HL-60 (cell line): ENCODE measurements around the gene ACTN4.

Source experiments
- DNase-seq, 2 experiments: peaks; one replicate each; pipeline ENCODE4 v3.0.0-alpha.2; 2010 to 2020; ENCODE audit warnings: low read depth in 1 of 2, low spot score in 1 of 2
- H3K27ac ChIP-seq: fragments of 250-450 bp; sonication (Bioruptor Pico); replicated peaks from 2 replicates; pipeline ENCODE4 v1.5.1; 2020; ENCODE audit warnings: mild to moderate bottlenecking, moderate library complexity
- H3K27me3 ChIP-seq: fragments of 250-450 bp; sonication (Bioruptor Pico); 2 replicates; pipeline ENCODE4 v1.5.1; 2021; ENCODE audit warnings: mild to moderate bottlenecking, moderate library complexity; ENCODE audit not compliant: insufficient read depth, poor library complexity, severe bottlenecking
- H3K4me3 ChIP-seq: replicated peaks from 2 replicates; pipeline ENCODE4 v1.5.1; 2011; ENCODE audit warnings: mild to moderate bottlenecking, control low read depth, low read length; ENCODE audit not compliant: insufficient read depth
- CTCF ChIP-seq: IDR thresholded peaks from one replicate; pipeline ENCODE4 v1.5.1; 2011; ENCODE audit warnings: low read length, control low read depth, inconsistent platforms; ENCODE audit not compliant: insufficient read depth
- GABPA ChIP-seq: IDR thresholded peaks from 2 replicates; pipeline ENCODE4 v1.6.1; 2012; ENCODE audit warnings: low read depth
- POLR2AphosphoS5 ChIP-seq: IDR thresholded peaks from 2 replicates; pipeline ENCODE4 v1.6.1; 2012; ENCODE audit warnings: low read depth
- REST ChIP-seq: IDR thresholded peaks from 2 replicates; pipeline ENCODE4 v1.6.1; 2012; ENCODE audit warnings: low read depth; ENCODE audit not compliant: insufficient replicate concordance
- SPI1 ChIP-seq: IDR thresholded peaks from 2 replicates; pipeline ENCODE4 v1.6.1; 2012; ENCODE audit warnings: low read depth, mild to moderate bottlenecking, borderline replicate concordance

ACTN4 gene

GRCh38 chr19:38639679-38640078 is 7.8 kb upstream of the ACTN4 start:
- DNase-seq, result no peak
- Histone ChIP-seq H3K27me3 (no peaks in the 10 kb centered on the region), H3K4me3 (no peak overlapping the region), H3K27ac (no peak overlapping the region)
- TF ChIP-seq POLR2AphosphoS5 (no peak), CTCF (no peak), GABPA (no peak), REST (no peak), SPI1 (no peak)

GRCh38 chr19:38640368-38640767 is 7.1 kb upstream of the ACTN4 start:
- Histone ChIP-seq H3K4me3 (no peak overlapping the region), H3K27ac (no peak overlapping the region), H3K27me3 (no peaks in the 10 kb centered on the region)
- no peak for DNase-seq
- TF ChIP-seq REST, result no peak
- no peak for TF ChIP-seq POLR2AphosphoS5
- TF ChIP-seq SPI1, result no peak
- no peak for TF ChIP-seq CTCF
- no peak for TF ChIP-seq GABPA

GRCh38 chr19:38642176-38642575 is 5.3 kb upstream of the ACTN4 start:
- H3K27ac ChIP-seq, result no peak overlapping the region
- no peak for TF ChIP-seq CTCF
- TF ChIP-seq SPI1, result no peak
- TF ChIP-seq REST, result no peak
- no peak for TF ChIP-seq GABPA
- no peak for TF ChIP-seq POLR2AphosphoS5
- H3K4me3 ChIP-seq, result no peak overlapping the region

More at GRCh38 chr19:38642176-38642575, 5.3 kb upstream of the ACTN4 start:
- no peaks in the 10 kb centered on the region for H3K27me3 ChIP-seq
- DNase-seq, result no peak
